Keratinocyte (primary cell): ENCODE measurements around the gene RAET1G. TPM values are rescaled to one million over a fixed set of nuclear protein-coding genes. Genes with fewer than 3 reads are reported as not detected.
A peak's percentile ranks its signal among the peaks of the same experiment; 100 is the strongest.

Experiments
- DNase-seq: peaks from one replicate; pipeline ENCODE4 v3.0.0-alpha.2; 2011; ENCODE audit warnings: low read depth, missing footprints, low spot score
- FAIRE-seq: peaks from 2 replicates; lab custom pipeline; 2011; peaks lifted over from hg19 to GRCh38; lab: Jason Lieb, UNC
- H2AFZ ChIP-seq: 2 replicates; pipeline ENCODE4 v1.6.0; 2012; ENCODE audit warnings: low read length, control low read depth, inconsistent platforms; ENCODE audit not compliant: control insufficient read depth
- H3K27ac ChIP-seq: 2 replicates; pipeline ENCODE4 v1.5.1; 2011; ENCODE audit warnings: low read length; ENCODE audit not compliant: control insufficient read depth, insufficient read depth
- H3K27me3 ChIP-seq: 3 replicates; pipeline ENCODE4 v1.6.0; 2011; ENCODE audit warnings: low read length; ENCODE audit not compliant: control insufficient read depth, insufficient read depth; ENCODE audit errors: extremely low read depth
- H3K36me3 ChIP-seq, 2 experiments: 2 replicates in 1 of 2; 3 replicates in 1 of 2; pipeline ENCODE4 v1.5.1; 2011; ENCODE audit warnings: low read length in 2 of 2, mild to moderate bottlenecking in 1 of 2; ENCODE audit not compliant: control insufficient read depth in 2 of 2, insufficient read depth in 2 of 2; ENCODE audit errors: extremely low read depth in 1 of 2
- H3K4me1 ChIP-seq: 3 replicates; pipeline ENCODE4 v1.5.1; 2011; ENCODE audit warnings: low read length; ENCODE audit not compliant: control insufficient read depth, insufficient read depth; ENCODE audit errors: extremely low read depth
- H3K4me2 ChIP-seq: 3 replicates; pipeline ENCODE4 v1.6.0; 2011; ENCODE audit warnings: low read depth, low read length; ENCODE audit not compliant: control insufficient read depth, insufficient read depth; ENCODE audit errors: extremely low read depth
- H3K4me3 ChIP-seq, 3 experiments: fragments of 200-600 bp in 1 of 3; sonication (generic) in 1 of 3; 2 replicates in 2 of 3; 3 replicates in 1 of 3; pipeline ENCODE4 v1.5.1; 2011 to 2016; ENCODE audit warnings: low read length in 3 of 3, mild to moderate bottlenecking in 3 of 3, control low read depth in 2 of 3, inconsistent platforms in 1 of 3, low read depth in 1 of 3, mixed read lengths in 1 of 3, mixed run types in 1 of 3, moderate library complexity in 1 of 3; ENCODE audit not compliant: control insufficient read depth in 2 of 3, insufficient read depth in 2 of 3; ENCODE audit errors: extremely low read depth in 1 of 3
- H3K79me2 ChIP-seq: 2 replicates; pipeline ENCODE4 v1.6.0; 2012; ENCODE audit warnings: low read length; ENCODE audit not compliant: control insufficient read depth, insufficient read depth
- H3K9ac ChIP-seq: 3 replicates; pipeline ENCODE4 v1.6.0; 2011; ENCODE audit warnings: low read length; ENCODE audit not compliant: control insufficient read depth, insufficient read depth; ENCODE audit errors: extremely low read depth
- H3K9me1 ChIP-seq: 3 replicates; pipeline ENCODE4 v1.6.0; 2011; ENCODE audit warnings: low read length; ENCODE audit not compliant: control insufficient read depth, insufficient read depth; ENCODE audit errors: extremely low read depth
- H3K9me3 ChIP-seq: 2 replicates; pipeline ENCODE4 v1.5.1; 2012; ENCODE audit warnings: low read depth, low read length; ENCODE audit not compliant: control insufficient read depth
- H4K20me1 ChIP-seq: 3 replicates; pipeline ENCODE4 v1.6.0; 2011; ENCODE audit warnings: low read length; ENCODE audit not compliant: control insufficient read depth, insufficient read depth; ENCODE audit errors: extremely low read depth
- CTCF ChIP-seq, 3 experiments: IDR thresholded peaks in 1 of 3; conservative IDR thresholded peaks in 1 of 3; optimal IDR thresholded peaks in 1 of 3; 2 replicates in 2 of 3; 3 replicates in 1 of 3; pipeline versions ENCODE3 to v1.5.1; 2011; ENCODE audit warnings: low read length in 3 of 3, mild to moderate bottlenecking in 3 of 3, moderate library complexity in 2 of 3, control low read depth in 1 of 3, inconsistent platforms in 1 of 3; ENCODE audit not compliant: insufficient read depth in 2 of 3; ENCODE audit errors: extremely low read depth in 1 of 3
- EZH2 ChIP-seq: IDR thresholded peaks from one replicate; pipeline ENCODE4 v1.6.1; 2012; ENCODE audit warnings: inconsistent platforms, mild to moderate bottlenecking, low read length, moderate library complexity
- dilution Hi-C: fragments of 300-500 bp; cut with MboI; formaldehyde crosslinking; loops from one replicate; pipeline ENCODE4 v1.7.0; 2020; ENCODE audit warnings: low sequenced_read_pairs; ENCODE audit not compliant: extremely low pct_ligation_motif_present
- polyA plus RNA-seq, 5 experiments: library from polyadenylated mRNA; depleted of rRNA in 3 of 5; stranded (reverse) in 3 of 5; stranded (forward) in 1 of 5; unstranded in 1 of 5; fragments of >200 nt; gene quantifications; 1 replicate in 1 of 5; 2 replicates in 3 of 5; 3 replicates in 1 of 5; pipeline versions ENCODE4 v1.2.1 to v1.2.3, GENCODE V29; 2011 to 2012; ENCODE audit warnings: missing spikeins in 2 of 5, low read depth in 1 of 5, low replicate concordance in 1 of 5

RAET1G gene
- polyA plus RNA-seq, 1 donor (not counting 4 experiments of a cell fraction or from before 2014, with no cell fraction given), result 16.4 TPM

GRCh38 chr6:149896491-149896890 lies 26.4 kb downstream of the RAET1G start:
- DNase-seq (no peak), FAIRE-seq (no peak)
- H3K4me1 ChIP-seq, result peaks cover 55% of the 10 kb centered on the region
- no peak overlapping the region for H3K4me3 ChIP-seq
- dilution Hi-C loops, result no loop called here
- H3K9ac ChIP-seq, result peak overlapping the region; percentile 46
- H3K9me1 ChIP-seq, result no peaks in the 10 kb centered on the region
- no peaks in the 10 kb centered on the region for H3K36me3 ChIP-seq
- H3K79me2 ChIP-seq, result no peaks in the 10 kb centered on the region
- H3K27me3 ChIP-seq, result no peaks in the 10 kb centered on the region
- no peak for TF ChIP-seq CTCF (optimal IDR thresholded peaks at IDR 0.05 in 1 of 3, IDR thresholded peaks at IDR 0.05 in 1 of 3, conservative IDR thresholded peaks at IDR 0.05 in 1 of 3; ENCODE audit: extremely low read depth in 1 of 3, insufficient read depth in 2 of 3, low read length in 3 of 3)
- TF ChIP-seq EZH2, result no peak
- H4K20me1 ChIP-seq, result no peaks in the 10 kb centered on the region
- H3K9me3 ChIP-seq, result no peaks in the 10 kb centered on the region
- peak overlapping the region; percentile 64 for H3K27ac ChIP-seq
- H3K4me2 ChIP-seq, result peak overlapping the region; percentile 57
- peak overlapping the region; percentile 59 for H2AFZ ChIP-seq

- peak overlapping the region; percentile 27 for H3K27ac ChIP-seq
- no peak for DNase-seq
- no peaks in the 10 kb centered on the region for H3K9me3 ChIP-seq
- TF ChIP-seq EZH2, result no peak
- no peak for TF ChIP-seq CTCF (optimal IDR thresholded peaks at IDR 0.05 in 1 of 3, IDR thresholded peaks at IDR 0.05 in 1 of 3, conservative IDR thresholded peaks at IDR 0.05 in 1 of 3; ENCODE audit: extremely low read depth in 1 of 3, insufficient read depth in 2 of 3, low read length in 3 of 3)
- H3K9me1 ChIP-seq, result no peaks in the 10 kb centered on the region
- H3K27me3 ChIP-seq, result no peaks in the 10 kb centered on the region
- H2AFZ ChIP-seq, result peak overlapping the region; percentile 41
- no peaks in the 10 kb centered on the region for H4K20me1 ChIP-seq
- peak overlapping the region; percentile 57 for H3K4me2 ChIP-seq
- no peak overlapping the region for H3K9ac ChIP-seq
- dilution Hi-C loops, result no loop called here
- H3K4me3 ChIP-seq, result no peak overlapping the region
- H3K4me1 ChIP-seq, result peaks cover 57% of the 10 kb centered on the region
- FAIRE-seq, result peak; percentile 82
- H3K36me3 ChIP-seq, result no peaks in the 10 kb centered on the region
- H3K79me2 ChIP-seq, result no peaks in the 10 kb centered on the region
These were observed 27.1 kb downstream of the RAET1G start for GRCh38 chr6:149895833-149896271.
